Sigmoid colon (tissue), 4 donors: ENCODE results near the gene TEX13C.

ENCODE experiments used
- POLR2AphosphoS5 ChIP-seq, 4 donors: sonication (generic); formaldehyde crosslinking; IDR thresholded peaks; one replicate each; pipeline ENCODE4 v1.6.1; 2017; ENCODE audit warnings: antibody characterized with exemption in 4 of 4
- TF ChIP-seq, protein P1 (sequence below), 4 experiments: fragments of 450-650 bp in 3 of 4; fragments of 200-600 bp in 1 of 4; IDR thresholded peaks; one replicate each; pipeline ENCODE4 v1.5.1; 2016 to 2019; ENCODE audit warnings: antibody characterized with exemption in 4 of 4, mild to moderate bottlenecking in 3 of 4, moderate library complexity in 2 of 4

DNA sequence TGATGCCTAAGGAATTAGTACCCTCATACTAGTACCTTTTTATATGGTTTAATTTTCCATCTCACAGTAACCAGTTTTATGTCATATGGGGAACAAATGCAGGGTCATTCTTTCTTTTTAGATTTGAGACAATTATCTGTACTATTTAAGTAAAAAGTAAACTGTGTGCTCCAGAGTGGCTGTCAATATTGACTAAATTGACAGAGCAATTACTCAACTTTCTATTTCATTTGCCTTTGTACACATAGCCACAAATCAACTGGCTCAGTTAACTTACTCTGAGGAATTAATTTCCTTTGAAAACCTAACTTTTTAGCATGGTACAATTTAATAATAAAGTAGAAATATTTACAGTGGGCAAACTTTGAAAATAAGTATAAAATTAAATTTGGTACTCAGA lies 28.5 kb upstream of the TEX13C start:
- TF ChIP-seq, protein P1, sequence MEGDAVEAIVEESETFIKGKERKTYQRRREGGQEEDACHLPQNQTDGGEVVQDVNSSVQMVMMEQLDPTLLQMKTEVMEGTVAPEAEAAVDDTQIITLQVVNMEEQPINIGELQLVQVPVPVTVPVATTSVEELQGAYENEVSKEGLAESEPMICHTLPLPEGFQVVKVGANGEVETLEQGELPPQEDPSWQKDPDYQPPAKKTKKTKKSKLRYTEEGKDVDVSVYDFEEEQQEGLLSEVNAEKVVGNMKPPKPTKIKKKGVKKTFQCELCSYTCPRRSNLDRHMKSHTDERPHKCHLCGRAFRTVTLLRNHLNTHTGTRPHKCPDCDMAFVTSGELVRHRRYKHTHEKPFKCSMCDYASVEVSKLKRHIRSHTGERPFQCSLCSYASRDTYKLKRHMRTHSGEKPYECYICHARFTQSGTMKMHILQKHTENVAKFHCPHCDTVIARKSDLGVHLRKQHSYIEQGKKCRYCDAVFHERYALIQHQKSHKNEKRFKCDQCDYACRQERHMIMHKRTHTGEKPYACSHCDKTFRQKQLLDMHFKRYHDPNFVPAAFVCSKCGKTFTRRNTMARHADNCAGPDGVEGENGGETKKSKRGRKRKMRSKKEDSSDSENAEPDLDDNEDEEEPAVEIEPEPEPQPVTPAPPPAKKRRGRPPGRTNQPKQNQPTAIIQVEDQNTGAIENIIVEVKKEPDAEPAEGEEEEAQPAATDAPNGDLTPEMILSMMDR (IDR thresholded peaks at IDR 0.05) = no peak
- no peak for TF ChIP-seq POLR2AphosphoS5 (IDR thresholded peaks at IDR 0.05)
